Gastroesophageal sphincter (tissue), 3 donors: ENCODE measurements around the gene RBM17.

Experiments
- CTCF ChIP-seq, 4 experiments: fragments of 200-600 bp in 2 of 4; fragments of 450-650 bp in 2 of 4; sonication (generic) in 1 of 4; IDR thresholded peaks; one replicate each; pipeline ENCODE4 v1.5.1; 2017 to 2019; ENCODE audit warnings: antibody characterized with exemption in 4 of 4, mild to moderate bottlenecking in 2 of 4, moderate library complexity in 2 of 4
- EP300 ChIP-seq: sonication (generic); formaldehyde crosslinking; IDR thresholded peaks from one replicate; pipeline ENCODE4 v1.6.1; 2017; ENCODE audit warnings: antibody characterized with exemption, mild to moderate bottlenecking
- POLR2A ChIP-seq, 2 donors: fragments of 450-650 bp; IDR thresholded peaks; one replicate each; pipeline ENCODE4 v1.6.1; 2017; ENCODE audit warnings: antibody characterized with exemption in 2 of 2, mild to moderate bottlenecking in 2 of 2, moderate library complexity in 1 of 2

- TF ChIP-seq CTCF (IDR thresholded peaks at IDR 0.05) (no peak), POLR2A (IDR thresholded peaks at IDR 0.05) (no peak), EP300 (no peak)
Measured at GRCh38 chr10:6072215-6072934, 16.5 kb upstream of the RBM17 start.
